ENCODE results near the gene NXF2B. TPM values are rescaled to one million over a fixed set of nuclear protein-coding genes. Genes with fewer than 3 reads are reported as not detected.
A peak's percentile ranks its signal among the peaks of the same experiment; 100 is the strongest.

The NXF2B gene
- total and polyA plus RNA-seq, 10 of the 15 experiments (the other 5 are each of a cell fraction or from before 2014, with no cell fraction given): not detected

DNA sequence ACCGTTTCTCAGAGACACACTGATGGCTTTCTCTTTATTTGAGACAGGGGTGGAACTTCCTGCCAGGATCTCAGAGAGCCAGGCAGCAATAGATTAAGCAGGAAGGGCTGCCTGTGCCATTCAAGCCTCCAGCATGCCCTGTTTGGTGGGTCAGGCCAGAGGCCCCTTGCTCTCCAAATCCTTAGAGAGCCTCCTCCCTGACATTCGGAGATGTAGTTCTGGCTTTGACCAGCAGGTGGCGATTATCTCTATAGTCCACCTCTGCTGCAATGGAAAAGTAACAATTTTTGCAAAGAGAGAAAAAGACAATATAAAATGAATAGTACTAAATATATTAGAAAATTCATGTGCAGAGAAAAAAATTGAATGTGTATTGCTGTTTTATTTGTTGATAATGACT, 93.9 kb downstream of the NXF2B start (continued):
- peak; percentile 53 for TF ChIP-seq RAD21 (IDR thresholded peaks at IDR 0.05; ENCODE audit: insufficient read depth, low read depth, low read length)
- TF ChIP-seq SMARCA5 (IDR thresholded peaks at IDR 0.05): no peak
- no peak for TF ChIP-seq TARDBP (IDR thresholded peaks at IDR 0.05; ENCODE audit: borderline replicate concordance)
- no peak for TF ChIP-seq FOXM1 (IDR thresholded peaks at IDR 0.05; ENCODE audit: low read depth, low read length)
- no peak for TF ChIP-seq ELK1 (IDR thresholded peaks at IDR 0.05; ENCODE audit: low read depth, low read length)
- no peak for TF ChIP-seq TAF1 (IDR thresholded peaks at IDR 0.05; ENCODE audit: borderline replicate concordance, low read depth, low read length)
- TF ChIP-seq, protein P1, sequence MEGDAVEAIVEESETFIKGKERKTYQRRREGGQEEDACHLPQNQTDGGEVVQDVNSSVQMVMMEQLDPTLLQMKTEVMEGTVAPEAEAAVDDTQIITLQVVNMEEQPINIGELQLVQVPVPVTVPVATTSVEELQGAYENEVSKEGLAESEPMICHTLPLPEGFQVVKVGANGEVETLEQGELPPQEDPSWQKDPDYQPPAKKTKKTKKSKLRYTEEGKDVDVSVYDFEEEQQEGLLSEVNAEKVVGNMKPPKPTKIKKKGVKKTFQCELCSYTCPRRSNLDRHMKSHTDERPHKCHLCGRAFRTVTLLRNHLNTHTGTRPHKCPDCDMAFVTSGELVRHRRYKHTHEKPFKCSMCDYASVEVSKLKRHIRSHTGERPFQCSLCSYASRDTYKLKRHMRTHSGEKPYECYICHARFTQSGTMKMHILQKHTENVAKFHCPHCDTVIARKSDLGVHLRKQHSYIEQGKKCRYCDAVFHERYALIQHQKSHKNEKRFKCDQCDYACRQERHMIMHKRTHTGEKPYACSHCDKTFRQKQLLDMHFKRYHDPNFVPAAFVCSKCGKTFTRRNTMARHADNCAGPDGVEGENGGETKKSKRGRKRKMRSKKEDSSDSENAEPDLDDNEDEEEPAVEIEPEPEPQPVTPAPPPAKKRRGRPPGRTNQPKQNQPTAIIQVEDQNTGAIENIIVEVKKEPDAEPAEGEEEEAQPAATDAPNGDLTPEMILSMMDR (IDR thresholded peaks at IDR 0.05 in 2 of 3, conservative IDR thresholded peaks at IDR 0.05 in 1 of 3; ENCODE audit: control insufficient read depth in 2 of 3, extremely low read depth in 1 of 3, insufficient read depth in 1 of 3, low read depth in 3 of 3, low read length in 3 of 3): peak; percentile 62 to 76 (median 75)

DNA sequence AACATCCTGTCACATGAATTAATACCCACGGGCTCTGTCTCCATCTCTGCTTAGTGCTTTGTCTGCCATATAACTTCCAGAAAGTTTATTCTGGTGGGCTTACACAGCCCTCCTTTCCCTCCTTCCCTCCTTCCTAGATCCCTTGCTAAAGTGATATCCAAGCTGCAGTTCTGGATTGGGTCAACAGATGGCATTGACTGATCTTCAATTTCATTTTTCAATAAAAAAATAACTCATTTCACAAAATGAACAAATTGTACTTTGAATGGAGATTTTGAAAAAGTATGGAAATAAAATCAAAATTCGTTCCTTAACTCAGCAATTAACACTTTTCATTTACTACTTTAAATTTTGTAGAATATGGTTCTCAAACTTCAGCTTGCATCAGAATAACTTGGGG, 97.9 kb downstream of the NXF2B start:
- WGBS (ENCODE audit: insufficient coverage, insufficient replicate concordance, low lambda C conversion rate, missing lambda C conversion rate): 0% methylated on average over 2 of the region's 2 CpGs
- Histone ChIP-seq H3K36me3 (ENCODE audit: control insufficient read depth in 2 of 2, insufficient read depth in 2 of 2, low read length in 1 of 2) (no peaks in the 10 kb centered on the region), H3K9me3 (replicated peaks; ENCODE audit: control insufficient read depth, insufficient read depth, low read length) (no peaks in the 10 kb centered on the region), H3K9ac (ENCODE audit: control insufficient read depth, insufficient read depth, low read length) (no peak overlapping the region), H2AFZ (ENCODE audit: control insufficient read depth, low read depth, low read length) (no peak overlapping the region), H3K27ac (ENCODE audit: control insufficient read depth, insufficient read depth) (no peak overlapping the region), H3K4me3 (no peak overlapping the region), H3K27me3 (replicated peaks in 1 of 2; ENCODE audit: control insufficient read depth in 2 of 2, insufficient read depth in 2 of 2, low read length in 1 of 2) (no peaks in the 10 kb centered on the region), H3K4me1 (ENCODE audit: control insufficient read depth, insufficient read depth, low read length) (no peaks in the 10 kb centered on the region), H4K20me1 (ENCODE audit: control insufficient read depth, insufficient read depth) (no peaks in the 10 kb centered on the region), H3K79me2 (ENCODE audit: control insufficient read depth, insufficient read depth, low read length) (no peaks in the 10 kb centered on the region), H3K4me2 (ENCODE audit: control insufficient read depth, insufficient read depth) (no peak overlapping the region)
- intact Hi-C loops (cut with micrococcal nuclease; ENCODE audit: unreplicated experiment): no loop called here
- RAD21 ChIA-PET (ENCODE audit: unreplicated experiment): no interaction called here
- CTCF ChIA-PET: no interaction called here
- FAIRE-seq (no peak), DNase-seq (ENCODE audit: low read depth, low spot score) (no peak), ATAC-seq (no peak)
- in situ Hi-C loops (cut with MboI): no loop called here
- POLR2A ChIA-PET: no interaction called here
- SMC1A ChIA-PET (ENCODE audit: uncharacterized antibody, unreplicated experiment): no interaction called here
- BruUV-seq (replicated peaks): no TSS peak
- TF ChIP-seq CHD1 (IDR thresholded peaks at IDR 0.05; ENCODE audit: low read depth, low read length) (no peak), POU2F2 (IDR thresholded peaks at IDR 0.05; ENCODE audit: borderline replicate concordance, low read depth, low read length) (no peak), ASH2L (IDR thresholded peaks at IDR 0.05; ENCODE audit: borderline replicate concordance, low read depth) (no peak), BCL3 (IDR thresholded peaks at IDR 0.05; ENCODE audit: borderline replicate concordance, insufficient read depth, low read depth, low read length, poor library complexity, severe bottlenecking) (no peak), ATF3 (IDR thresholded peaks at IDR 0.05; ENCODE audit: borderline replicate concordance, extremely low read depth, low read depth, low read length) (no peak)
- TF ChIP-seq, protein P2, sequence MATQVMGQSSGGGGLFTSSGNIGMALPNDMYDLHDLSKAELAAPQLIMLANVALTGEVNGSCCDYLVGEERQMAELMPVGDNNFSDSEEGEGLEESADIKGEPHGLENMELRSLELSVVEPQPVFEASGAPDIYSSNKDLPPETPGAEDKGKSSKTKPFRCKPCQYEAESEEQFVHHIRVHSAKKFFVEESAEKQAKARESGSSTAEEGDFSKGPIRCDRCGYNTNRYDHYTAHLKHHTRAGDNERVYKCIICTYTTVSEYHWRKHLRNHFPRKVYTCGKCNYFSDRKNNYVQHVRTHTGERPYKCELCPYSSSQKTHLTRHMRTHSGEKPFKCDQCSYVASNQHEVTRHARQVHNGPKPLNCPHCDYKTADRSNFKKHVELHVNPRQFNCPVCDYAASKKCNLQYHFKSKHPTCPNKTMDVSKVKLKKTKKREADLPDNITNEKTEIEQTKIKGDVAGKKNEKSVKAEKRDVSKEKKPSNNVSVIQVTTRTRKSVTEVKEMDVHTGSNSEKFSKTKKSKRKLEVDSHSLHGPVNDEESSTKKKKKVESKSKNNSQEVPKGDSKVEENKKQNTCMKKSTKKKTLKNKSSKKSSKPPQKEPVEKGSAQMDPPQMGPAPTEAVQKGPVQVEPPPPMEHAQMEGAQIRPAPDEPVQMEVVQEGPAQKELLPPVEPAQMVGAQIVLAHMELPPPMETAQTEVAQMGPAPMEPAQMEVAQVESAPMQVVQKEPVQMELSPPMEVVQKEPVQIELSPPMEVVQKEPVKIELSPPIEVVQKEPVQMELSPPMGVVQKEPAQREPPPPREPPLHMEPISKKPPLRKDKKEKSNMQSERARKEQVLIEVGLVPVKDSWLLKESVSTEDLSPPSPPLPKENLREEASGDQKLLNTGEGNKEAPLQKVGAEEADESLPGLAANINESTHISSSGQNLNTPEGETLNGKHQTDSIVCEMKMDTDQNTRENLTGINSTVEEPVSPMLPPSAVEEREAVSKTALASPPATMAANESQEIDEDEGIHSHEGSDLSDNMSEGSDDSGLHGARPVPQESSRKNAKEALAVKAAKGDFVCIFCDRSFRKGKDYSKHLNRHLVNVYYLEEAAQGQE (IDR thresholded peaks at IDR 0.05; ENCODE audit: low read depth, low read length): no peak
